NCI-H345 treated with DMSO at 0.1 percent for 48 hours (cell line): ENCODE results near the gene FCGBP.

Experiments
- DNase-seq: peaks from one replicate; lab custom pipeline; 2025; ENCODE audit not compliant: unreplicated experiment; lab: John Stamatoyannopoulos, UW

The FCGBP gene

GRCh38 chr19:39949026-39949747, 14.8 kb upstream of the FCGBP start:
- DNase-seq = no peak

DNA sequence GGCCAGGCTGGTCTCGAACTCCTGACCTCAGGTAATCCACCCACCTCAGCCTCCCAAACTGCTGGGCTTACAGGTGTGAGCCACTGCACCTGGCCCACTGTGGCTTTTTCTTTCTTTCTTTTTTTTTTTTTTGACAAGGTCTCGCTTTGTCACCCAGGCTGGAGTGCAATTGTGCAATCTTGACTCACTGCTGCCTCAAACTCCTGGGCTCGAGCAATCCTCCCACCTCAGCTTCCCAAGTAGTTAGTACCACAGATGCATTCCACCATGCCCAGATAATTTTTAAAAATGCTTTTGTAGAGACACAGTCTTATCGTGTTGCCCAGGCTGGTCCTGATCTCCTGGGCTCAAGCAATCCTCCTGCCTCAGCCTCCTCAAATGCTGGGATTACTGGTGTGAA, 12.1 kb upstream of the FCGBP start:
- no peak for DNase-seq

DNA sequence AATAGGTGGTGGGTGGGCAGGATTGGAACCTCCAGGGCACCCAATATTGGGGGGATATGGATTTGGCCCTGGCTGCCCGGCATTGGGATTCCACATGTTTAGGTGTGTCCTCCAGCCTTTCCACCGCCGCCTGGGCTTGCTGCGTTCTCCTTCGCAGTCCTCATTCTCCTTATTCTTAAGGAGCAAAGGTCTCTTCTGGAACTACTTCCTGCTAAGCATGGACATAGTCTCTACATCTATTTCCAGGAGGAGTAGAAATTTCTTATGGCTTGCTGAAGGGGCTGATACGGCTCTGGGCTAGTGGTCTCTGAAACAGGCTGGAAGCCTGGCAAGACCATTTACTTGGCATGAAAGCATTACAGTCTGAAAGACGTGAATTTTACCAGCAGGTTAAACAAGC, 9.2 kb upstream of the FCGBP start:
- no peak for DNase-seq

- DNase-seq = no peak
These were observed 7.9 kb upstream of the FCGBP start for GRCh38 chr19:39942366-39942730.

DNA sequence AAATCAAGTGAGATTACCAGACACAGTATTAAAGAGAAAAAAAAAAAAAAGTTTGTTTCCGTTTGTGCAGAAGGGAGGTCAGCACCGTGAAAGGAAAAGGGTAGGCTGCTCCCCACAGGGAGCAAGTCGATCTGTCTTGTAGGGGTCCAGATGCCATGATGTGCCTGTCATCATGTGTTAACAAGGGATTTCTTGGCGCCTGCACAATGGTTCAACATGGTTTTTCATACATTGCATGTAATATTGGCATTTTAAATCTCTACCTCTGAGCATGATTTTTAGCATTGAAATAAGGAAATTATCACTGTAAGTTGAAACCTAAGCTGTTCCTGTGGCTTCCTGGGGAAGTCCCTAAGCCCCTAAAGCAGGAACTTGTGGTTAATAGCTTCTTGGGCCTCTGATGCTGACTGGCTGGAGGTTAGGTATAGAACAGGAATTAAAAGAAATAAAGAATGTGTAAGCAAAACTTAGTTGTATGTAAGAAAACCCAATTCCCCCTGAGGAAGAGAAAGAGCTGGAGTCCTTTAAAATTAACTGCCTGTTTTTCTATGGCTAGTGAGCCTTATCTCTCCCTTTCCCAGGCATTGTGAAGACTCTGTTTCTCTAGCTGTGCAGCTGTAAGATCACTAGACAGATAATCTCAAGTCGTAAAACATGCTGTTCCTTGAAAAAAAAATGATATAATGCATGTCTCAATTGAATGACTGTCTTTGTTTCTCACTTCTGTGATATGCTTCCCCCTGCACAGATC, 7.4 kb upstream of the FCGBP start:
- no peak for DNase-seq

- DNase-seq = no peak
These were observed 6.7 kb upstream of the FCGBP start for GRCh38 chr19:39941151-39941550.

DNA sequence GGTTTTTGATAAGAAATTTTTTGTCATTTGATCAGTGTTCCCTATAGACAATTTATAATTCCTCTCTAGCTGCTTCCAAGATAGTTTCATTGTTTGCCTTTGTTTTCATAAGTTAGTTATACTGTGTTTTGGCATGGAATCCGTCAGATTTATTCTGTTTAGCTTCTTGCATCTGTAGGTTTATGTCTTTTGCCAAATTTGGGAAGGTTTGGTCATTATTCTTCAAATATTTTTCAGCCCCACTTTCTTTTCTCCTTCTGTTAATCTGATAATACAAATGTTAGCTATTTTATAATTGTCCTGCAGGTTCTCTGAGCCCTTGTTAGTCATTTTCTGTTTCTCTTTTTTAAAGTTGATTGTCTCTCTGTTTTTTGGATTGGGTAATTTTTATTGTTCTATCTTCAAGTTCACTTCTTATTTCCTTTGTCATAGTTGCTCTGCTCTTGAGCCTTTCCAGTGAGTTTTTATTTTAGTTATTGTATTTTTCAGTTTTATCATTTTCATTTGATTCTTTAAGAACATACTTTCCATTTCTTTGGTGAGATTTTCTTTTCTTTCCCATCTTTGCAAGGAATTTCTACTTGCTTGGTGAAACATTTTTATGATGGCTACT, 5.9 kb upstream of the FCGBP start:
- DNase-seq = no peak

GRCh38 chr19:39939556-39939955, 5.1 kb upstream of the FCGBP start:
- DNase-seq = no peak

DNA sequence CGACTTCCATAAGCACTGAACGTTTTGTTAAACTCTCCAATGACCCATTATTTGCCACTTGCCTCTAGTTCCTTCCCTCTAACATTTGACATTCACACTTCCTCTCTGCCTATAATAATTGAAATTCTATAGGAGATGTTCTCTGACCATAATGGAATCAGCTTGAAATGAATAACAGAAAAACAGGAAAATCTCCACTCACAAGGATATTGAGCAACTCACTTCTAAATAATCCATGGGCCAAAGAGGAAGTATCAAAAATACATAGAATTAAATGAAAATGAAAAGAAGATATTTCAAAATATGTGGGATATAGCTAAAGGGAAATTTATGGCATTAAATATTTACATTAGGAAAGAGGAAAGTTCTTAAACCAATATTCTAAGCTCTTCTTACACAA, 3.4 kb upstream of the FCGBP start:
- no peak for DNase-seq

DNA sequence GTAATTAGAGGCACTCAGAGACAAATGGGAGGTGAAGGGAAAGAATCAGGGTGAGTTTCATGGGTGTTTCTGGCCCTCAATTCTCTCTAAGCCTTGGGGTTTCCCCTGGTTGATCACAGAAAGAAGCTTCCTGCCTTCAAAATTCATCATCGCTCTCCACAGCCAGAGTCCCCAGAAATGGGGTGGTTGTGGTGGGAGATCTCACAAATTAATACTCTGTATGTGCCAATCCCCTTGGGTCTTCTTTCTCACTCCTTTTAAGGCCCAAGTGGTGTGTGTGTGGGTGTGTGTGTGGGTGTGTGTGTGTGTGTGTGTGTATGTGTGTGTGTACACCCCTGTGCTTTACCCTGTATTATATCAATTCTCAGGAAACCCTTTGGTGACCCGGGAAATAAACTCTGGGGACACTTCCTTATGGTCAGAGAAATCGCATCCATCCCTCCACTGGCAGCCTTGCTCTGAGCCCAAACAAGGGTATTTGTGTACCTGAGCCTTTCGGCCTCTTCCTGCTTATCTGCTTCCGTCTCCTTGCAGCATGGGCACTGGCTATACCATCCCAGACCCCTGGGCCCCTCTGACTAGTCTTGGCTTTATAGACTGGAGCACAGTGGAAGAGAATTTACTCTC, 2.8 kb upstream of the FCGBP start:
- no peak for DNase-seq

DNA sequence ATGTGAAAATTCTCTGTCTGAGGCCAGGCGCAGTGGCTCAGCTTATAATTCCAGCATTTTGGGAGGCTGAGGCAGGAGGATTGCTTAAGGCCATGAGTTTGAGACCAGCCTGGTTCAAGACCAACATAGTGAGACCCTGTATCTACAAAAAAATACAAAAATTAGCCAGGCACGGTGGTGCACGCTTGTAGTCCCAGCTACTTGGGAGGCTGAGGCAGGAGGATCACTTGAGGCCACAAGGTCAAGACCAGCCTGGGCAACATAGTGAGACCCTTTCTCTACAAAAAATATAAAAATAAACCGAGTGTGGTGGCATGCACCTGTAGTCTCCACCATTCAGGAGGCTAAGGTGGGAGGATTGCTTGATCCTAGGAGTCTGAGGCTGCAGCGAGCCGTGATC, 2.2 kb upstream of the FCGBP start:
- no peak for DNase-seq

- no peak for DNase-seq
These were observed 1.6 kb upstream of the FCGBP start for GRCh38 chr19:39936020-39936419.

DNA sequence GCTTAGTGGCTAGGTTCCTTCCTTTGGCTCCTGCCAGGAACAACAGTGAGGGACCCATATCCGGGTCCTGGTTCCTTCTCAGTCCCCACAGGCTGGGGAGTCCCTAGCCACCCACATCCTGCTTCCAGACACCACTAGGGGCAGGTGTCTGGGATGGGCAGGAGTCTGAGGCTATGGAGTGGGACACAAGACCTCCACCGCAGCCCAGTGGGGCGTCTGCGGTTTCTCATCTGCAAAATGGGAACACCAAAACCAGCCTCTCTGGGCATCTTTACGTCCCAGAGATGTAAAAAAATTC, 879 bp upstream of the FCGBP start:
- DNase-seq = no peak

DNA sequence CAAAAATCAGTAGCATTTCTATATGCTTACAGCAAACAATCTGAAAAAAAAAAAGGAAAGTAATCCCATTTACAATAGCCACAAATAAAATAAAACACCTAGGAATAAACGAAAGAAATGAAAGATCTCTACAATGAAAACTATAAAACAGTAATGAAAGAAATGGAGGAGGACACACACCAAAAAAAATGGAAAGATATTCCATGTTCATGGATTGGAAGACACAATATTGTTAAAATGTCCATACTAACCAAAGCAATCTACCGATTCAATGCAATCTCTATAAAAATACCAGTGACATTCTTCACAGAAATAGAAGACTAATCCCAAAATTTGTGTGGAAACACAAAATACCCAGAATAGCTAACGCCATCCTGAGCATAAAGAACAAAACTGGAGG, 4.7 kb downstream of the FCGBP start:
- no peak for DNase-seq

GRCh38 chr19:39928357-39928725, 6.1 kb downstream of the FCGBP start:
- no peak for DNase-seq

DNA sequence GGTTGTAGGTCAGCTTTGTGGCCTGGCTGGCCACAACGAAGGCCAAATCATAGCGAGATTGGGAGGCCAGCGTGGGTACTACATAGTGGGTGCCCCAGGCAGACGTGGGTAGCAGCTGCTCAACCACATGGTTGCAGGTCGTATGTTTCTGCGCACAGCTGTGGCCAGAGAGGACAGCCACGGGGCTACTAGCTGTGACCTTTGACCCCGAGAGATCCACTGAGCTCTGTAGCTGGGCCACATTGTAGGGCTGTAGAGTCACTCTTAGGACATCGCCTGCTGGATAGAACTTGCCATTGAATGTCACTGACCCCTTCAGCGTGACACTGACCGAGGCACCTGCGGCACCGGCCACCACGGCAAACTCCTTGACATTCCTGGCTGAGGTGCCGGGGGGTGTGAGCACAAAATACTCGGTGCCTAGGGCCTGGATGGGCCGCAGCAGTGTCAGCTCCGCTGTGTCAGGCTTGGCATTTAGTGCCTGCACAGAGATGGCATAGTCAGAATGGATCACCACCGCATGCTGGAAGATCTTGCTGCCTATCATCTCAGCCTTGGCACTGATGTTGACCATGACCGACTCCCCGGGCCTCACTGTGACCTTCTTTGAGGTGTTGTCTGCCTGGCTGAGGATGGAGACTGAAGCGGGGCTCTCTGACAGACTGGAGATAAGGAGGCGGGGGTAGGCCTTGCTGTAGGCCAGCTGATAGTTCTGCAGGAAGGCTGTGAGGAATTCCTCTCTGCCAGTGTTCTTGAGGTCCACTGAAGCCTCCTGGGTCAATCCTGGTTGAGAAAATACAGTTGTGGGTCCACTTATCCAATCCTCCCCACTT, 6.7 kb downstream of the FCGBP start:
- DNase-seq = no peak

GRCh38 chr19:39927076-39927475, 7.4 kb downstream of the FCGBP start:
- no peak for DNase-seq

DNA sequence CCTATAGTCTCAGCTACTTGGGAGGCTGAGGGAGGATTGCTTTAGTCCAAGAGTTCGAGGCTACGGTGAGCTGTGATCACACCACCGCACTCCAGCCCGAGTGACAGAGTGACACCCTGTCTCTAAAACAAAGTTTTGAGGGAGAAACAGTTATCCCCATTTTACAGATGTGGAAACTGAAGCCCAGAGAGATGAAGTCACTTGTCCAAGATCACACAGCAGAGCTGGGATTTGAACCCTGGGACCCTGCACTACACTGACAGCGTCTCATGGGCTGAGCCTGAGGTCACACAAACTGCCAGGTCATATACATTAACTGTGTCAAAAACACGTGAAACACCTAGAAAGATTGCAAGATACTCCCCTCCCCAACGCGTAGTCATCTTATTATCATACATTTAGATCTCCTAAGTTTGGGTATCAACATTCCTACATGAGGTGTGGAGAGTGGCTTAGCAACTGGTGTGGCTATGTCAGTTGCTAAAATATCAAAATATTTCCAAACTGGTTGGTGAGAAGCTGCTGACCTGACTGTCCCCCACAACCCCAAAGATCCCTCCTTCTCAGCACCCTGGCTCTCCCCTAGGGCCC, 8.2 kb downstream of the FCGBP start:
- no peak for DNase-seq

GRCh38 chr19:39924952-39925351, 9.5 kb downstream of the FCGBP start:
- DNase-seq = no peak

DNA sequence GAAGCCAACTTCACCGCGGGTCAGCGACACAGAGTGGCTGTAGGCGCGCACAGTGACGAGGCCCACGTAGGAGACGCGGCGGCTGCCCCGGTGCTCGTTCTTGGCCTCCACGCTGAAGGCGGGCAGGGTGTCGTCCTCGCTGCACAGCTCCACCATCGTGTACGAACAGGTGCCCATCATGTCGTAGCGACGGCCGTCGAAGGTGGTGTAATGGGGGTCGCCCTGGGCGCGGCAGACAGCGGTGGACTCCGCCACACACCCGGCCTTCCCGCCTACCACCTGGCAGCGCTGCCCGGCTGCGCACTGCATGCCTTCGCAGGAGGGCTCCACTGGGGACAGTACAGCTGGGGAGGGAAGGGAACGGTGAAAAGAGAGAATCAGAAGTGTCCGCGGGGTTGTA, 10.0 kb downstream of the FCGBP start:
- DNase-seq = no peak

DNA sequence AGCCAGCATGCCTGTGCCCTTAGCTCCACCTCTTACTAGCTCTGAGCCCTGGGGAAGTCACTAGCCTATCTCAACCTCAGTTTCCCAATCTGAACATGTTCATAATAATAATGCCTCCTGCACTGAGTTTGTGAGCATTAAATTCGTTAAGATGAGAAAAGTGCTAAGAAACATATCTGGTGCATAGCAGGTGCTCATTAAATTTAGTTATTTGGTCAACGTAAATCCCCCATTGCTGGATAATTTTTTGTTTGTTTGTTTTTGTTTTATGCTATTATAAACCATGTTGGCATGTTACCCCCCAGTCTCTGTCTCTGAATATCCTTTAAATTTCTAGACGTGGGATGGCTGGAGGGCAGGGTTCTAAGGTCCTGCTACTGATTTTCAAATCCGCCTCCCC, 10.6 kb downstream of the FCGBP start:
- DNase-seq = no peak
